Sigmoid colon (tissue), 7 donors: Measurements from ENCODE around the gene AFDN. TPM values are rescaled to one million over a fixed set of nuclear protein-coding genes. Genes with fewer than 3 reads are reported as not detected.
A peak's percentile ranks its signal among the peaks of the same experiment; 100 is the strongest.

Source experiments
- DNase-seq: peaks from one replicate; pipeline ENCODE4 v3.0.0-alpha.2; 2019
- H3K27ac ChIP-seq, 4 donors: fragments of 200-600 bp; sonication (generic); one replicate each; pipeline ENCODE4 v1.5.1; 2016 to 2019; ENCODE audit warnings: mild to moderate bottlenecking in 1 of 4
- H3K27me3 ChIP-seq, 3 donors: fragments of 200-600 bp; sonication (generic); one replicate each; pipeline ENCODE4 v1.5.1; 2019; ENCODE audit warnings: mild to moderate bottlenecking in 1 of 3
- H3K36me3 ChIP-seq, 4 donors: fragments of 200-600 bp; sonication (generic); one replicate each; pipeline ENCODE4 v1.5.1; 2016 to 2019
- H3K4me1 ChIP-seq, 4 donors: fragments of 200-600 bp; sonication (generic); one replicate each; pipeline ENCODE4 v1.5.1; 2017 to 2019
- H3K4me3 ChIP-seq, 4 donors: fragments of 200-600 bp; sonication (generic); one replicate each; pipeline ENCODE4 v1.5.1; 2017 to 2019; ENCODE audit warnings: mild to moderate bottlenecking in 2 of 4, moderate library complexity in 1 of 4
- H3K9me3 ChIP-seq, 4 donors: fragments of 200-600 bp in 3 of 4; sonication (generic) in 3 of 4; one replicate each; pipeline versions ENCODE4 v1.5.1 to v1.6.1; 2013 to 2019
- EP300 ChIP-seq, 4 donors: sonication (generic); formaldehyde crosslinking; IDR thresholded peaks; one replicate each; pipeline ENCODE4 v1.6.1; 2017; ENCODE audit warnings: antibody characterized with exemption in 4 of 4
- POLR2A ChIP-seq, 2 donors: fragments of 450-650 bp; IDR thresholded peaks; one replicate each; pipeline ENCODE4 v1.6.1; 2016; ENCODE audit warnings: antibody characterized with exemption in 2 of 2, mild to moderate bottlenecking in 2 of 2, moderate library complexity in 2 of 2
- POLR2AphosphoS5 ChIP-seq, 4 donors: sonication (generic); formaldehyde crosslinking; IDR thresholded peaks; one replicate each; pipeline ENCODE4 v1.6.1; 2017; ENCODE audit warnings: antibody characterized with exemption in 4 of 4
- WGBS, 2 donors: extraction: QIAGEN DNeasy Blood & Tissue Kit; methylation state at CpG; one replicate each; pipeline ENCODE4 v1.1.7; 2013; 5-methylcytosine and 5-hydroxymethylcytosine counted together
- intact Hi-C: fragments of 100-400 bp; cut with DNase I; formaldehyde crosslinking; loops from one replicate; pipeline ENCODE4 v1.15.1; 2023
- polyA plus RNA-seq, 3 donors: library from polyadenylated mRNA; stranded (reverse); fragments of 200-250 nt; gene quantifications; one replicate each; pipeline ENCODE4 v1.2.3, GENCODE V29; 2013
- total RNA-seq, 4 donors: library from RNA; depleted of rRNA; stranded (reverse); fragments of >200 nt; gene quantifications; one replicate each; pipeline ENCODE4 v1.1.0, GENCODE V29; 2016
- TF ChIP-seq, protein P1 (sequence below), 4 experiments: fragments of 450-650 bp in 3 of 4; fragments of 200-600 bp in 1 of 4; IDR thresholded peaks; one replicate each; pipeline ENCODE4 v1.5.1; 2016 to 2019; ENCODE audit warnings: antibody characterized with exemption in 4 of 4, mild to moderate bottlenecking in 3 of 4, moderate library complexity in 2 of 4
- donor health status: healthy with polysubstance abuse.
- donor health status: Bipolar disorder and iron deficiency.
- donor health status: healthy.

AFDN gene
- total and polyA plus RNA-seq, 7 donors = 43.2 to 104 (median 83.6) TPM

DNA sequence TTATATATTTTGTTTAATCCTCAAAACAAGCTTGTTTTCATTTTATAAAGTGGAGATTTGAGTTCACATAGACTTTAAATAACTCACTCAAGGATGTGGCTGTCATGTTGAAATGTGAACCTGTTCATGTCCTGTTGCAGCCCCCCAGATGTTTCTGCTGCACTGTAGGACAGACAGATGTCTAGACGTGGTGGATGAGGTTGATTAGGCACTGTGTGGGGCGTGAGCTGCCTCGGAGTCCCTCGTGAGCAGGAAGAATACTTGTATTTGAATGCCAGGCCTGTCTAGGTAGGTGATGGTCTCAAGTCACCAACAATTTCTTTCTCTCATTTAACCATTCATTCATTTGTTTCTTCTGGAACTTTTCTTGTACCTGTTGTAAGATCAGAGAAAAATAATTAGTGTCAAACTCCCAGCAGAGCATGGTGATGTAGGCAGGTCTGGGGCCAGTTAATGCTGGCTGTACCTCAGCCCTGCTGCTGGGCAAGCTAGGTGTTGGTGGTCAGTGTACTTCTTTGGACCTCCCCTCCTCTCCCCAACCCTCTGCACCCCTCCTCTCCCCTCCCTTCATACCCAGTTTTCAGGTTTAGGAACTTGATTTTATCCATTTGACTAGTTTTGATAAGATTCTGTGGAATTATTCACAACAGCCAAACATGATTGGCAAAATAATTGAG, 34.0 kb downstream of the AFDN start:
- no peak for TF ChIP-seq POLR2A (IDR thresholded peaks at IDR 0.05)
- TF ChIP-seq, protein P1, sequence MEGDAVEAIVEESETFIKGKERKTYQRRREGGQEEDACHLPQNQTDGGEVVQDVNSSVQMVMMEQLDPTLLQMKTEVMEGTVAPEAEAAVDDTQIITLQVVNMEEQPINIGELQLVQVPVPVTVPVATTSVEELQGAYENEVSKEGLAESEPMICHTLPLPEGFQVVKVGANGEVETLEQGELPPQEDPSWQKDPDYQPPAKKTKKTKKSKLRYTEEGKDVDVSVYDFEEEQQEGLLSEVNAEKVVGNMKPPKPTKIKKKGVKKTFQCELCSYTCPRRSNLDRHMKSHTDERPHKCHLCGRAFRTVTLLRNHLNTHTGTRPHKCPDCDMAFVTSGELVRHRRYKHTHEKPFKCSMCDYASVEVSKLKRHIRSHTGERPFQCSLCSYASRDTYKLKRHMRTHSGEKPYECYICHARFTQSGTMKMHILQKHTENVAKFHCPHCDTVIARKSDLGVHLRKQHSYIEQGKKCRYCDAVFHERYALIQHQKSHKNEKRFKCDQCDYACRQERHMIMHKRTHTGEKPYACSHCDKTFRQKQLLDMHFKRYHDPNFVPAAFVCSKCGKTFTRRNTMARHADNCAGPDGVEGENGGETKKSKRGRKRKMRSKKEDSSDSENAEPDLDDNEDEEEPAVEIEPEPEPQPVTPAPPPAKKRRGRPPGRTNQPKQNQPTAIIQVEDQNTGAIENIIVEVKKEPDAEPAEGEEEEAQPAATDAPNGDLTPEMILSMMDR (IDR thresholded peaks at IDR 0.05) = no peak
- TF ChIP-seq EP300 (IDR thresholded peaks at IDR 0.05) = no peak
- TF ChIP-seq POLR2AphosphoS5 (IDR thresholded peaks at IDR 0.05) = no peak
- Histone ChIP-seq H3K36me3 (no peaks in the 10 kb centered on the region), H3K4me1 (peaks cover 0 to 61% (median 55%) of the 10 kb centered on the region in 4 donors), H3K27ac (peak overlapping the region in 1 of 4 donors; percentile 2), H3K9me3 (no peaks in the 10 kb centered on the region), H3K27me3 (no peaks in the 10 kb centered on the region), H3K4me3 (no peak overlapping the region)
- DNase-seq = no peak
- WGBS, 2 donors = 60 to 73% methylated on average over 4 of the region's 4 CpGs
- intact Hi-C loops = no loop called here

DNA sequence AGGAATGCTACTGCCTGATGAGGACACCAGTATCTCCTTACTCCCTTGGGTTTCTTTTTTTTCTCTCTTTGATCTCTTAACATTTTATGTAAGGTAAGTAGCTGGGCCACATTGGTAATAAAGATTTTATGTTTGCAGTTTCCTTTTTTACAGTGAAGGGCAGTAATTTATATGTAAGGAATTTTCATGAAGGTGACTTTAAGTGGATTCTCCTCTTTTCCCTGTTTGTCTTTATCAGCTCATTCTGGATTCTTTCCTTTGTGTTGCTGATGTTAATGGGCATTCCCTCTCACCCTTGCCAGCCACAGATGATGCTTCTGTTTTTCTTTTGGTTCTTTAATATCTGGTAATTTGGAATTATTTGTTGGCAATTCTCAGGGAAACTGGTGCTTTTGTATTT, 34.7 kb downstream of the AFDN start:
- Histone ChIP-seq H3K4me1 (peaks cover 0 to 54% (median 48%) of the 10 kb centered on the region in 4 donors), H3K27ac (no peak overlapping the region), H3K4me3 (no peak overlapping the region), H3K36me3 (no peaks in the 10 kb centered on the region), H3K27me3 (no peaks in the 10 kb centered on the region), H3K9me3 (no peaks in the 10 kb centered on the region)
- TF ChIP-seq EP300 (IDR thresholded peaks at IDR 0.05) = no peak
- TF ChIP-seq, protein P1 (IDR thresholded peaks at IDR 0.05) = no peak
- TF ChIP-seq POLR2AphosphoS5 (IDR thresholded peaks at IDR 0.05) = no peak
- TF ChIP-seq POLR2A (IDR thresholded peaks at IDR 0.05) = no peak
- intact Hi-C loops = no loop called here
- no peak for DNase-seq

DNA sequence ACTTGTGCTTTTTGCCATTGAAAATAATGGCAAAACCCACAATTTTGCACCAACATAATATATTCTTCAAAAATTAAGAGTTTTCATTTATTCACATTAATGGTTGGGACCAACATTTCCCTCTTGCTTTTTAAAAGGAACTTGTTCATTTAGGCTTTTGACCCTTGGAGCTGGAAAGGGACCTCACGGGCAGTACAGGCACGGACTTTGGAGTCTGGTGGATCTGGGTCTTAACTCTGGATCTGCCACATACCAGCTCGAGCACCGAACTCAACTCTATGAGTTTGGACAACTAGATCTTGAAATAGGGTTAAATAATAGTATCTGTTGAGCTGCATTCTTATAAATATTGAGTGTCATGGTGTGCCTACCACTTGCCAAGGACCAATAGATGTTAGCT, 37.2 kb downstream of the AFDN start:
- Histone ChIP-seq H3K36me3 (peaks cover 0 to 11% (median 2%) of the 10 kb centered on the region in 4 donors), H3K4me3 (no peak overlapping the region), H3K27ac (no peak overlapping the region), H3K27me3 (no peaks in the 10 kb centered on the region), H3K4me1 (peaks cover 0 to 29% (median 23%) of the 10 kb centered on the region in 4 donors), H3K9me3 (no peaks in the 10 kb centered on the region)
- 87 to 93% methylated on average over 4 of the region's 4 CpGs for WGBS, 2 donors
- intact Hi-C loops = no loop called here
- TF ChIP-seq POLR2AphosphoS5 (IDR thresholded peaks at IDR 0.05) (no peak), POLR2A (IDR thresholded peaks at IDR 0.05) (no peak), EP300 (IDR thresholded peaks at IDR 0.05) (no peak)
- TF ChIP-seq, protein P1 (IDR thresholded peaks at IDR 0.05) = no peak
- no peak for DNase-seq

DNA sequence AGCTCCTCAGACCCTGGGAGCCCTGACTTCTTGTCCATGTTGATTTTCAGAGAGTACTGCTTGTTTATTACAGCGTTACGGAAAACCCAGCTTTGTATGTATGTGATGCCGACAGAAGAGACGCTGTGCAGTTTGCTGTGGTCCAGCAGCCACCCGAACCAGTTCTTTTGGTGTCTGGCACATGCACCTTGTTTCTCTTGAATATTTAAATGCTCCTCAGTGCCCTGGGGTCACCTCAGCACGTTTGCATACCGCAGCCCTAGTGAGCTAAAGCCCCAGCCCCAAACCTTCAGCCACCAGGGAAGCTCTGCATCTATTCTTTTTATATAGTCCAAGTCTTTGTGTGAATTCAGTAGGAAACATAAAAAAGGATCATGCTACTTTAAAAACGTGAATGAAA, 39.9 kb downstream of the AFDN start:
- no peak for TF ChIP-seq POLR2AphosphoS5 (IDR thresholded peaks at IDR 0.05)
- TF ChIP-seq, protein P1 (IDR thresholded peaks at IDR 0.05) = no peak
- TF ChIP-seq EP300 (IDR thresholded peaks at IDR 0.05) = no peak
- no peak for TF ChIP-seq POLR2A (IDR thresholded peaks at IDR 0.05)
- Histone ChIP-seq H3K9me3 (no peaks in the 10 kb centered on the region), H3K4me1 (peaks cover 0 to 4% (median under 1%) of the 10 kb centered on the region in 4 donors), H3K27me3 (no peaks in the 10 kb centered on the region), H3K4me3 (no peak overlapping the region), H3K36me3 (peaks cover 0 to 23% (median 3%) of the 10 kb centered on the region in 4 donors), H3K27ac (no peak overlapping the region)
- 81 to 83% methylated on average over 8 of the region's 8 CpGs for WGBS, 2 donors
- DNase-seq = no peak
- intact Hi-C loops = no loop called here

DNA sequence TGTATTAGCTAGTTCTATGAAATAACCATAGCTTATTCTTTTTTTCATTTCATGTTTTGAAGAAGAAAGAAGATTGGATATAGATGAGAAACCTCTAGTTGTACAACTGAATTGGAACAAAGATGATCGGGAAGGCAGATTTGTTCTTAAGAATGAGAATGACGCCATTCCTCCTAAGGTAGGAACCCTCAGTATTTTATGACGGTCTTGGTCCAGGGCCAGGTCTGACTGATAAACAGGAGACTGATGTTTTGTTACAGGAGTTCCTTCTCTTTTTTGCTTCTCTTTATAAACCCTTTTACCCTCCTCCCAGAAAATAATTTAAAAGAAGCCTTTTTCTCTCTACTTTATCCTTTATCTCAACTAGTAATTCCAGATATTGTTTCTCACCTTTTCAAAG, 43.6 kb downstream of the AFDN start:
- DNase-seq = no peak
- WGBS, 2 donors = 19 to 62% methylated on average over 3 of the region's 3 CpGs
- TF ChIP-seq, protein P1 (IDR thresholded peaks at IDR 0.05) = no peak
- TF ChIP-seq POLR2A (IDR thresholded peaks at IDR 0.05) = no peak
- no peak for TF ChIP-seq EP300 (IDR thresholded peaks at IDR 0.05)
- no peak for TF ChIP-seq POLR2AphosphoS5 (IDR thresholded peaks at IDR 0.05)
- Histone ChIP-seq H3K9me3 (no peaks in the 10 kb centered on the region), H3K36me3 (peaks cover 0 to 53% (median 3%) of the 10 kb centered on the region in 4 donors), H3K4me1 (no peaks in the 10 kb centered on the region), H3K4me3 (no peak overlapping the region), H3K27me3 (no peaks in the 10 kb centered on the region), H3K27ac (no peak overlapping the region)
- intact Hi-C loops = no loop called here
